HG02943 (cell line): Measurements from ENCODE around the gene KRT8.

Experiments used
- ATAC-seq: cut with Tn5 transposase; IDR thresholded peaks from one replicate; pipeline ENCODE4 v1.9.1; 2021; ENCODE audit warnings: mild to moderate bottlenecking, low read depth, moderate library complexity; ENCODE audit not compliant: unreplicated experiment

Gene KRT8

DNA sequence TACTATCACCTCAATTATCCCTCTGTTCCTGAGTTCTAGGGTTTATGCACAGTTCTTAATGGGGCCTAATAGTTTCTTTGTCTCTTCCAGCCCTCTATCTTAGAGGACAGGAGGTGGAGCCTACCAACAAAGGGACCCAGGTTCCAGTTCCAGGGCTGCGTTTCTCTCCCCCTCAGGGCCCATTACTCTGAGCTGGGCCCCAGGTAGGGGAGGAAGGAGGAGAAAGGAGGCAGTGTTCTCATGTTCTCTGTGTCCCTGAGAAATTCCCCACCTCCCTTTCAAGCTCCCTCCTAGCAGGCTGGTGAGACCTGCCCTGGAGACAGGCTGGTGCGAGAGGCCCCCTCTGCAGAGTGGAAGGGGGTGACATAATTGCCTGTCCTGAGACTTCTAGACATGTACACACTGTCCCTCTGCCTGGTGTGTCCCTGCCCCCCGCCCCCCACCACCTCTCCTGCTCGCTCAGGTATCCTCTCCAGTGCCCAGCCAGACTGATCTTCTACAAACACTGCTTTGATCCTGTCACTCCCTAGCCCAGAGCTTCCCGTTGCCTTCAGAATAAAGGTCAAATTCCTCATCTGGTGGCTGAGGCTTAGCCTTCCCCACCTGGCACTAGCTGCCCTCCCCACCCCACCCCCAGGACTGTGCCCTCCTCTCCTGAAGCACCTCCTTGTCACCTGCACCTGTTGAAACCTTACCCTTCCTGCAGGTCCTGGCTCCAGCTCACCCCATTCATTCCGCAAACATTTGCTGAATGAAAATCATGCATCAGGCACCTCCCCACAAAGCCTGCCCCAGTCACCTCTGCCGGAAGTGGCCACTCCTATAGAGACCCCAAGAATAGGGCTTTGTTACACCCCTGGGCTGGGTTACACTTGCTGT, 21.1 kb upstream of the KRT8 start:
- no peak for ATAC-seq

- no peak for ATAC-seq
These were observed 20.2 kb upstream of the KRT8 start for GRCh38 chr12:52924764-52925716.

DNA sequence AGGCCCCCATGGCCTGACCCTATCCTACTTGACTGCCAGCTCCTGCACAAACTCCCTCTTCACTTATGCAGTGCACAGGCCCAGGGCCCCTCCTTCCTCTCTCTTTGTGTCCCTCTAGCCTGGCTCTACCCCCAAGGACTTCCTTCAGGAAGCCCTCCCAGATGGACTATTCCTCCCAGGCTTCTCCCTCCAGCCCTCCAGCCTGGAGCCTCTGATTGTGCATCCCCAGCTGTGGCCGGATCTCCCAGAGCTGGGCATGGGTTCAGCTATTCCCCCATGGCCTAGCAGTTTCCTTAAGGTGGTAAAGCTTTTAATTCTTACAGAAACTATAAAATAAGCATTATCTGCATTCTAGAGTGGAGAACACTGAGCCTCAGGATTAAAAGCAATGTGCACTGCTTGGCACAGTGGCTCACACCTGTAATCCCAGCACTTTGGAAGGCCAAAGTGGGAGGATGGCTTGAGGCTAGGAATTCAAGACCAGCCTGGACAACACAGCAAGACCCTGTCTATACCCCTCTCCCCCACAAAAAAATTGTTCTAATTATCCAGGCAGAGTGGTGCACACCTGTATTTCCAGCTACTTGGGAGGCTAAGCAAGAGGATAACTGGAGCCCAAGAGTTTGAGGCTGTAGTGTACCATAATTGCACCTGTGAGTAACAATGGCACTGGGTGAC, 16.8 kb upstream of the KRT8 start:
- ATAC-seq: no peak

- ATAC-seq: no peak
These were observed 16.1 kb upstream of the KRT8 start for GRCh38 chr12:52920937-52921336.

- no peak for ATAC-seq
These were observed 13.9 kb upstream of the KRT8 start for GRCh38 chr12:52918784-52919183.

- no peak for ATAC-seq
These were observed 13.5 kb upstream of the KRT8 start for GRCh38 chr12:52918351-52918750.

DNA sequence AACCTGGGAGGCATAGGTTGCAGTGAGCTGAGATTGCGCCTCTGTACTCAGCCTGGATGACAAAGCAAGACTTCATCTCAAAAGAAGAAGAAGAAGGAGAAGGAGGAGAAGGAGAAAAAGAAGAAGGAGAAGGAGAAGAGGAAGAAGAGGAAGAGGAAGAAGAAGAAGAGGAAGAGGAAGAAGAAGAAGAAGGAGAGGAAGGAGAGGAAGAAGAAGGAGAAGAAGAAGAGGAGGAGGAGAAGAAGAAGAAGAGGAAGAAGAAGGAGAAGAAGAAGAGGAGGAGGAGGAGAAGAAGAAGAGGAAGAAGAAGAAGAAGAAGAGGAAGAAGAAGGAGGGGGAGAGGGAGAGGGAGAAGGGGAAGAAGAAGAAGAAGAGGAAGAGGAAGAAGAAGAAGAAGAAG, 12.9 kb upstream of the KRT8 start:
- no peak for ATAC-seq

DNA sequence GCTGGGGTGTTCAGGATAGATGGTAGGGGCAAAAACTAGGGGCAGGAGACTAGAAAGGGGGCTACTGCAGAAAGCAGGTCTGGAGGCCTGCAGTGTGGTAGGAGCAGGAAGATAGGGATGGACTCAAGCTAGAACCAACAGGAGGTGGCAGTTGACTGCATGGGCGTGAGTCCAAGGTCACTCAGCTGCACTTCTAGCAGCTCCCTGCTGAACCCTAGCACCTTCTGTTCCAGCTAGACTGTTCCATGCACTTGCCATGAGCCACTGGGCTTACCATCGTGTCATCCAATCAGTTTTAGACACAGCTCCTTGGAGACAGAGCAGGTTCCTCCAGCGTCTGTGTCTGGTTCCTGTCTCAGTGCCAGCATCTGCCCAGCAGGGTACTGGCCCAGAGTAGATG, 11.3 kb upstream of the KRT8 start:
- ATAC-seq: no peak

DNA sequence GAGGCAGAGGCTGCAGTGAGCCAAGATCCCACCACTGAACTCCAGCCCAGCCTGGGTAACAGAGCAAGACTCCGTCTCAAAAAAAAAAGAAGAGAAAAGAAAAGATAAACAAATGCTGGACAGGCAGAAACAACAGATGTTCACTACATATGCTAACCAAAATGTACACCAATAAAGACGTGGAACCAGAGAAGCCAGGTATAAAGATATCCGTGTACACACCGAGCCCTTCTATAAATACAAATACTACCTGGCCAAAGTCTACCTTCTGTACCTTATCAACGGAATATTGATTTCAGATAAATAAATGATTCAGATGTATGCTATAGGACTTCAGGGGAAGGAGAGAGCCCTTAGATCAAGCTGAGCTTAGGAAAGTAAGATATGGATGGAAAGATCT, 10.8 kb upstream of the KRT8 start:
- no peak for ATAC-seq

DNA sequence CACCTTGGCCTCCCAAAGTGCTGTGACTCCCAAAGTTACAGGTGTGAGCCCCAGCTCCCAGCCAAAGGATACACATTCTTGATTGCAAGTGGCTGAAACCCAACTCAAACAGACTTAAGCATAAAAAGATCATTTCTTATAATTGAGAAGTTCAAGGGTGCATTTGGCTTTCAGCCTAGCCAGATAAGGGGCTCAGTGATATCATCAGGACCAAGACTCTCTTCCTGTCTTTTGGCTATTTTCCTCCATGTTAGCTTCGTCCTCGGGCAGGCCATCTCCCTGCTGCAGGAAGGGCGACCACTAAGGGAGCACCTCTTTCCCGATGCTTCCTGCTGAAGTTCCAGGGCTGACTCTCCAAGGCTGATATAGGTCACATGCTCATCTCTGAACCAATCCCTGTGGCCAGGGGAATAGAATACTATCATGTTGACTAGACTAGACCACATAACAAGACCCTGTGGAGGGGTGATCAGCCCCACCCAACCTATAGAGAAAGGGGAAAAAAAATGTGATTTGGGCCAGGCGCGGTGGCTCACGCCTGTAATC, 9.8 kb upstream of the KRT8 start:
- ATAC-seq: no peak

DNA sequence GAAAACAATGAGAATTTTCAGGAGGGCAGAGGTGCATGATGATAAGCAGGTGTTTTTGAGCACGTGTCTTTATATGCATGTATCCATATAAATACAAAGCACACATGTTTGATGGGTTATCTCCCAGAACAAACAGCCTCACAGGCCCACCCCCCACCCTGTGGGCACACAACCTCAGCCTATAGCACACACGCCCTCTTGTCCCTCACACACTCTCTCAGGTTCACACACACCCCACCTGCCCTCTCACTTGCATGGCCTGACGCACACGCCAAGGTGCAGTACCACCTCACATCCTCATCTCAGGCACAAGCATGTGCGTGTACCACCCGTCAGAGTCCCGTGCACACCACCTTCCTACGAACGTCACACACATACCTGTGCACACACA, 8.6 kb upstream of the KRT8 start:
- no peak for ATAC-seq

DNA sequence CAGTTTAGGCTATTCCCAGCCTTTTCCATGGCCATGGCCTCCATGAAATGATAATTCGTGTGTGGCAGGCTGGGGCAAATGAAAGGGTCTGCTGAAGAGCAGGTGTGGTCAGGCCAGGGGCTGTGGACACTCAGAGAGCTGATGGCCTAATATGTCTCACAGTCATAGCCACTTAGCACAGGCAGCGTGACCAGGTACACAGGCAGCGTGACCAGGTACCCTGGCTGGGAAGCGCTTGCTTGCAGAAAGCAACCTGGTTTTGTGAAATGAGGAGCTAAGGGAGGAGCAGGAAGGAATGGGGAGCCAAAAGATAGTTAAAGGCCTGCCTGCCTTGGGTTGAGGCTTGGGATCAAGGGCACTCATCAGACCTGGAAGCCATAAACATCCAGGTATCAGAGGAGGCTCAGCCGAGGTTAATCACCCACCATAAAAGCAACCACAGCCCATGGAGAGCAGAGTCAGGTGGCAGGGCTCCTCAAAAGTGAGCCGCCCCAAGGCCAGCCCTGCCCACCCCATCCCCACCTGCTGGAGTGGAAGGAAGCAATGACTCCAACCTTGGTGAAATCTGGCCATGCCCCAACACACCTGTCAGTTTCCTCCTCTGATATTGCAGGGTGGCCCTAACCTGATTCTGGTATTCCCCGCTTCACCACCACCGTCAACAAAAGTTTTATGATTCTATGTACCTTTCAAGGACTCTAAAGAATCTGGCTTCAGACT, 8.0 kb upstream of the KRT8 start:
- no peak for ATAC-seq

GRCh38 chr12:52910248-52910883, 5.5 kb upstream of the KRT8 start:
- no peak for ATAC-seq

DNA sequence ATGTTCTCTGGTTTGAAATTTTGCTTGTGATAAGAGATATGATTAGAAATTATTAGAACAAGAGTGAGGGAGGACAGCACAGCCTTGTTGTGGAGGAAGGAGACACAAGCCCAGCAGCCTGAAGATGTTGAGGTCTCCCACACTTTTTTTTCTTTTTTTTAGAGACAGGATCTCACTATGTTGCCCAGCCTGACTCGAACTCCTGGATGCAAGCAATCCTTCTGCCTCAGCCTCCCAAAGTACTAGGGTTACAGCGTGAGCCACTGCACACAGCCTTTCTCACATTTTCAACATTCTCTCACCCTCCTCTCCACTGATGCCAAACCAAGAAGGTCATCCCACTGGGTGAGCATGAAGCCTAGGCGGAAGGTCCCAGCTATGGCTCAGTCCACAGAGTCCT, 4.9 kb upstream of the KRT8 start:
- no peak for ATAC-seq

GRCh38 chr12:52909331-52909730, 4.5 kb upstream of the KRT8 start:
- ATAC-seq: no peak

DNA sequence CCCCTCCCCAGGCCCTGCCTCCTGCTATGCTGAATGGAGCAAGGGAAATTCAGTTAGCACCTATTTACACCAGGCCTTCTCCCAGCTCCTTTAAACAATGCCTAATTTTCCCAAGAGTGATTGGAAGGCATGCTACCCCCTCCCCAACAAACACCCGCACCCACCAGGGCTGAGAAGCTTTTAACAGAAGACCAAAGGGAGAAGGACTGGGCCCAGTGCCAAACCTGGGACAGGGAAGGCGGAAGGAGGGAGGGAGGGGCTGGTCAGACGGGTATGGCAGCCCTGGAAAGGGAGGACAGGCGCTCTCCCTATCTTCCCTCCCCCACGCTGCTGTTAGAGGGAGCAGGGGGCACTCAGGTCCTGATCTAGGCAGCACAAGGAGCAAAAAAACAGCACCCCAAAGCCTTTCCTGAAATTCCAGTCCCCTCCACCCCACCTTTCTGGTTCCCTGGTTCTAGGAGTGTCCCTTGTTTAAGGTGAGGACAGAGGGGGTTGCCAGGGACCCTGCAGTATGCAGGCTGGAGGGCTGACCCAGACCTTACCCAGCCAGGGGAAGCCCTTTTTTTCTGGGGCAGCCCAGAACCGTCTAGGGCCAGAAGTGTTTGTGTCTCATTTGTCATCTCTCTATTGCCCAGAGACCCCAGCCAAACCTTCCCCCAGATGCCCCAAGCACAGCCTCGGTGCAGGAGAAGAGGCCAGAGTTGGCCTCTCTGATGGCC, 2.4 kb upstream of the KRT8 start:
- no peak for ATAC-seq

- ATAC-seq: no peak
These were observed 1.3 kb upstream of the KRT8 start for GRCh38 chr12:52906191-52906601.

GRCh38 chr12:52903855-52904508, 894 bp downstream of the KRT8 start:
- ATAC-seq: no peak
